Ovary (tissue), 9 donors: ENCODE results near the gene SGPP1. TPM values are rescaled to one million over a fixed set of nuclear protein-coding genes. Genes with fewer than 3 reads are reported as not detected.

Source experiments
- DNase-seq, 5 donors: peaks; one replicate each; pipeline ENCODE4 v3.0.0-alpha.2; 2019 to 2020
- H3K27ac ChIP-seq, 2 donors: fragments of 200-600 bp; one replicate each; pipeline versions ENCODE4 v1.5.1 to v1.8.0; 2019 to 2022
- H3K27me3 ChIP-seq: fragments of 200-600 bp; one replicate; pipeline ENCODE4 v1.8.0; 2022
- H3K36me3 ChIP-seq: fragments of 200-600 bp; sonication (generic); one replicate; pipeline ENCODE4 v1.5.1; 2019
- H3K4me1 ChIP-seq: one replicate; pipeline ENCODE4 v1.8.1; 2013; ENCODE audit warnings: mild to moderate bottlenecking, moderate library complexity; ENCODE audit not compliant: insufficient read depth
- H3K4me3 ChIP-seq: fragments of 200-600 bp; sonication (generic); one replicate; pipeline ENCODE4 v1.5.1; 2017
- H3K9me3 ChIP-seq, 2 donors: fragments of 200-600 bp in 1 of 2; sonication (generic) in 1 of 2; one replicate each; pipeline versions ENCODE4 v1.5.1 to v1.8.1; 2013 to 2019; ENCODE audit warnings: mild to moderate bottlenecking in 1 of 2, moderate library complexity in 1 of 2
- EP300 ChIP-seq: sonication (generic); formaldehyde crosslinking; IDR thresholded peaks from one replicate; pipeline ENCODE4 v1.6.1; 2017; ENCODE audit warnings: antibody characterized with exemption
- POLR2A ChIP-seq: fragments of 450-650 bp; IDR thresholded peaks from one replicate; pipeline ENCODE4 v1.6.1; 2017; ENCODE audit warnings: antibody characterized with exemption, mild to moderate bottlenecking, moderate library complexity
- WGBS, 3 donors: extraction: QIAGEN DNeasy Blood & Tissue Kit in 1 of 3; methylation state at CpG; one replicate each; pipeline versions ENCODE4 v1.1.5 to v1.1.7; 2013 to 2017; 5-methylcytosine and 5-hydroxymethylcytosine counted together
- intact Hi-C, 4 donors: fragments of 100-400 bp; cut with DNase I; formaldehyde crosslinking; loops; one replicate each; pipeline versions ENCODE4 v1.11.0 to v1.15.1; 2022 to 2023
- polyA plus RNA-seq, 2 donors: library from polyadenylated mRNA; stranded (reverse); fragments of 200-250 nt in 1 of 2; fragments of 350-450 nt in 1 of 2; fragmentation: Illumina TruSeq in 1 of 2; extraction: RNeasy Lipid Tissue Mini Kit (QIAGEN cat#74804) in 1 of 2; gene quantifications; one replicate each; pipeline ENCODE4 v1.2.3, GENCODE V29; 2013 to 2014
- total RNA-seq, 7 donors: library from RNA; depleted of rRNA in 2 of 7; stranded (reverse); fragments of >200 nt in 2 of 7; fragmentation: NEBNext Ultra II Directional in 3 of 7; extraction: Animal tissue kit (Norgen Biotek cat#: 25700) in 3 of 7; gene quantifications; one replicate each; pipeline versions ENCODE4 v1.1.0 to v1.2.4, GENCODE V29; 2016 to 2023
- TF ChIP-seq, protein P1 (sequence below), 3 donors: fragments of 450-650 bp in 2 of 3; fragments of 200-600 bp in 1 of 3; IDR thresholded peaks; one replicate each; pipeline versions ENCODE4 v1.5.1 to v1.8.0; 2016 to 2022; ENCODE audit warnings: antibody characterized with exemption in 3 of 3, mild to moderate bottlenecking in 1 of 3
- donor health status: DM: no; HTN: no; CAD: no; lungs with moderate emphysema.
- donor health status: DM: no; HTN: no; CAD: no.
- donor health status: Bipolar disorder and iron deficiency.
- donor health status: DM: yes; HTN: yes; CAD: no.
- donor health status: DM: no; HTN: no; CAD: no.
- donor health status: DM: yes; HTN: yes; CAD: no.

The SGPP1 gene
- total and polyA plus RNA-seq, 9 donors: 7.6 to 18.4 (median 14.4) TPM

DNA sequence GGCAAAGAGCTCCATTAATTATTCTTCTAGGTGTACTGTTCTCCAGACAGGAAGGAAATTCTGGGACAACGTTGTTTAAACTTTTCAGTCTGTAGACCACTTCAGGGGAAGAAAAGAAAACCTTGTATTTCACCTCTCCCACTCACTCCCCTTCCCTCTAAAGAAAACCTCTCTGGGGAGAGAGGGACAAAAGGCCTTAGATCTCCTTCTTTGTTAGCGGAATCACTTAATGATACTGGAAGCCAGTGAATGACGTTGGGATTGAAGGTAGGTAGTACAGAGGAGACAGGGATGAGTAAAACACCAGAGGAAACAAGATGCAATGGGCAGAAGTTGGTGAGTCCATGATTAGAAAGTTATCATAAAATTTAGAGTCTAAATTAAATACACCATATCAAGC is 38.7 kb upstream of the SGPP1 start:
- intact Hi-C loops: no loop called here
- no peak overlapping the region for H3K4me3 ChIP-seq
- DNase-seq: no peak
- TF ChIP-seq, protein P1, sequence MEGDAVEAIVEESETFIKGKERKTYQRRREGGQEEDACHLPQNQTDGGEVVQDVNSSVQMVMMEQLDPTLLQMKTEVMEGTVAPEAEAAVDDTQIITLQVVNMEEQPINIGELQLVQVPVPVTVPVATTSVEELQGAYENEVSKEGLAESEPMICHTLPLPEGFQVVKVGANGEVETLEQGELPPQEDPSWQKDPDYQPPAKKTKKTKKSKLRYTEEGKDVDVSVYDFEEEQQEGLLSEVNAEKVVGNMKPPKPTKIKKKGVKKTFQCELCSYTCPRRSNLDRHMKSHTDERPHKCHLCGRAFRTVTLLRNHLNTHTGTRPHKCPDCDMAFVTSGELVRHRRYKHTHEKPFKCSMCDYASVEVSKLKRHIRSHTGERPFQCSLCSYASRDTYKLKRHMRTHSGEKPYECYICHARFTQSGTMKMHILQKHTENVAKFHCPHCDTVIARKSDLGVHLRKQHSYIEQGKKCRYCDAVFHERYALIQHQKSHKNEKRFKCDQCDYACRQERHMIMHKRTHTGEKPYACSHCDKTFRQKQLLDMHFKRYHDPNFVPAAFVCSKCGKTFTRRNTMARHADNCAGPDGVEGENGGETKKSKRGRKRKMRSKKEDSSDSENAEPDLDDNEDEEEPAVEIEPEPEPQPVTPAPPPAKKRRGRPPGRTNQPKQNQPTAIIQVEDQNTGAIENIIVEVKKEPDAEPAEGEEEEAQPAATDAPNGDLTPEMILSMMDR (IDR thresholded peaks at IDR 0.05): no peak
- TF ChIP-seq EP300 (no peak), POLR2A (no peak)
- no peaks in the 10 kb centered on the region for H3K36me3 ChIP-seq
- H3K27ac ChIP-seq: no peak overlapping the region
- WGBS, 3 donors: 51 to 52% (median 52%) methylated on average over 3 of the region's 3 CpGs
- H3K4me1 ChIP-seq: no peaks in the 10 kb centered on the region
- no peaks in the 10 kb centered on the region for H3K9me3 ChIP-seq
- no peaks in the 10 kb centered on the region for H3K27me3 ChIP-seq

GRCh38 chr14:63764620-63765139 is 36.8 kb upstream of the SGPP1 start:
- no peaks in the 10 kb centered on the region for H3K36me3 ChIP-seq
- intact Hi-C loops: no loop called here
- 78 to 84% (median 81%) methylated on average over 6 of the region's 6 CpGs for WGBS, 3 donors
- no peak overlapping the region for H3K27ac ChIP-seq
- no peak overlapping the region for H3K4me3 ChIP-seq
- no peaks in the 10 kb centered on the region for H3K9me3 ChIP-seq
- TF ChIP-seq EP300 (no peak), POLR2A (no peak)
- TF ChIP-seq, protein P1 (IDR thresholded peaks at IDR 0.05): no peak
- no peaks in the 10 kb centered on the region for H3K4me1 ChIP-seq
- DNase-seq: no peak
- no peaks in the 10 kb centered on the region for H3K27me3 ChIP-seq

- H3K36me3 ChIP-seq: no peaks in the 10 kb centered on the region
- no peak overlapping the region for H3K27ac ChIP-seq
- DNase-seq: no peak
- no peaks in the 10 kb centered on the region for H3K4me1 ChIP-seq
- TF ChIP-seq POLR2A (no peak), EP300 (no peak)
- TF ChIP-seq, protein P1 (IDR thresholded peaks at IDR 0.05): no peak
- WGBS, 3 donors: 10 to 19% (median 15%) methylated on average over 5 of the region's 5 CpGs
- no peaks in the 10 kb centered on the region for H3K9me3 ChIP-seq
- no peaks in the 10 kb centered on the region for H3K27me3 ChIP-seq
- no peak overlapping the region for H3K4me3 ChIP-seq
- intact Hi-C loops: no loop called here
These were observed 36.2 kb upstream of the SGPP1 start for GRCh38 chr14:63764103-63764502.

DNA sequence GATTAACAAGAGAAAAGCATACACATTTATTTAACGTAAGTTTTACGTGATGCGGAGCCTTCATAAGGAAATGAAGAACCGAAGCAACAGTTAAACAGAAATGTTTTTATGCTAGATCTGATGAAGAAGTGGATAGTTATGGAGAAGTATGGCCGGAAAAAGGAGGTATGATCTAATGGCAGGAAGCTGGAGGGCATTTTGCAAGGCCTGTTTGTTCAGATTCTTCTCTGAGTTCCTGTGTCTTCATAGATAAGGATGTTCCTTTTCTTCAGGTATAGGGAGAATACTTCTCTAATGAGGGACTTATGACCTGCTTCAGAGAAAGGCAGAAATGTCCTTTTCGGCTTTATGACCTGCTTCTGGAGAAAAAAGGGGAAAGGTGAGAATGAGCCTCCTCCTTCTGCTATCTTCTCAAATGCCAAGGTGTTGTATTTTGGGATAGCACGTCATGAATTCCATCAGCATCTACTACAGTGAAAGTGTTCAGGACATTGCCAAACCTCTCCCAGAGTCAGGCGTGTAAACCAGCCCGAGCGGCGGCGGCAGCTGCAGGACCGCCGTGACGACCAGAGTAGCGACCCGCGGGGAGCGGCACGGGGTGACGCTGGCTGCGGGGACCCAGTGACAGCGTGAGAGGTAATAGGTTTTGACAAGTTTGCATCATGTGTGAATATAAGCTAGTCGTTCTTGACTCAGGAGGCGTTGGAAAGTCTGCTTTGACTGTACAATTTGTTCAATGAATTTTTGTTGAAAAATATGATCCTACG is 33.7 kb upstream of the SGPP1 start:
- Histone ChIP-seq H3K9me3 (no peaks in the 10 kb centered on the region), H3K36me3 (no peaks in the 10 kb centered on the region), H3K4me3 (no peak overlapping the region), H3K4me1 (no peaks in the 10 kb centered on the region), H3K27me3 (no peaks in the 10 kb centered on the region), H3K27ac (no peak overlapping the region)
- TF ChIP-seq, protein P1 (IDR thresholded peaks at IDR 0.05): no peak
- TF ChIP-seq POLR2A: no peak
- TF ChIP-seq EP300: no peak
- WGBS, 3 donors: 85 to 90% (median 88%) methylated on average over 26 of the region's 26 CpGs
- intact Hi-C loops: no loop called here
- no peak for DNase-seq
